ENCODE results near the gene IYD. TPM values are rescaled to one million over a fixed set of nuclear protein-coding genes. Genes with fewer than 3 reads are reported as not detected.

Gene IYD
- total RNA-seq, 2 experiments from 2014 or later, result not detected

DNA sequence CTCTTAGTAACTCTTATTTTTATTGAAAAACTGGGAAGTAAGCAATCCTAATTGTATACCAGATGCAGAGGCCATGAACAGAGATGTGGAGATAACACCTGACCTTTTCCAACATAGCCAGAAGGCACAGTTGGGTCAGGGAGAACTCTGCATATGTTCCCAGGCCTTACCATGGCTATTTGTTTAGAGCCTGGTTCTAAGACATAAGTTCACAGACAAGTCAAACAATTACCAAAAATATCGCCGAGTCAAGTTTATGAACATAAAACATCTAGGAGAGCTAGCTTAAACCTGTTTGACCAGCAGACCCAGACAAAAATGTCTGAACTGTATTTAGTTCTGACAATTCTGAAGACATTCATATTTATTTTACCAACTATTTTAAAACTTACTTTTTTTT is 26.7 kb upstream of the IYD start:
- Histone ChIP-seq H3K9me3 (ENCODE audit: control insufficient read depth in 1 of 2, insufficient read depth in 1 of 2, low read length in 2 of 2) (no peaks in the 10 kb centered on the region), H3K4me1 (ENCODE audit: insufficient read depth, low read length) (no peaks in the 10 kb centered on the region), H3K36me3 (ENCODE audit: insufficient read depth, low read length) (no peaks in the 10 kb centered on the region), H3K4me3 (ENCODE audit: low read length) (no peak overlapping the region), H3K27ac (ENCODE audit: low read depth in 1 of 2, low read length in 2 of 2) (no peak overlapping the region), H3K27me3 (ENCODE audit: control insufficient read depth in 1 of 2, insufficient read depth in 2 of 2, low read length in 2 of 2) (no peaks in the 10 kb centered on the region)
- ChIA-PET CTCF (no interaction called here), POLR2A (no interaction called here)
- Mint-ChIP-seq H3K4me1 (ENCODE audit: low read depth) (no peaks in the 10 kb centered on the region), H3K36me3 (ENCODE audit: low read depth) (no peaks in the 10 kb centered on the region), H3K9me3 (no peaks in the 10 kb centered on the region), H3K27me3 (peaks cover under 1% of the 10 kb centered on the region), H3K4me3 (no peak overlapping the region), H3K27ac (no peak overlapping the region)
- DNase-seq (no peak), ATAC-seq (ENCODE audit: poor library complexity) (no peak)
- intact Hi-C loops (cut with DNase I, micrococcal nuclease), result no loop called here
- TF ChIP-seq, protein P1, sequence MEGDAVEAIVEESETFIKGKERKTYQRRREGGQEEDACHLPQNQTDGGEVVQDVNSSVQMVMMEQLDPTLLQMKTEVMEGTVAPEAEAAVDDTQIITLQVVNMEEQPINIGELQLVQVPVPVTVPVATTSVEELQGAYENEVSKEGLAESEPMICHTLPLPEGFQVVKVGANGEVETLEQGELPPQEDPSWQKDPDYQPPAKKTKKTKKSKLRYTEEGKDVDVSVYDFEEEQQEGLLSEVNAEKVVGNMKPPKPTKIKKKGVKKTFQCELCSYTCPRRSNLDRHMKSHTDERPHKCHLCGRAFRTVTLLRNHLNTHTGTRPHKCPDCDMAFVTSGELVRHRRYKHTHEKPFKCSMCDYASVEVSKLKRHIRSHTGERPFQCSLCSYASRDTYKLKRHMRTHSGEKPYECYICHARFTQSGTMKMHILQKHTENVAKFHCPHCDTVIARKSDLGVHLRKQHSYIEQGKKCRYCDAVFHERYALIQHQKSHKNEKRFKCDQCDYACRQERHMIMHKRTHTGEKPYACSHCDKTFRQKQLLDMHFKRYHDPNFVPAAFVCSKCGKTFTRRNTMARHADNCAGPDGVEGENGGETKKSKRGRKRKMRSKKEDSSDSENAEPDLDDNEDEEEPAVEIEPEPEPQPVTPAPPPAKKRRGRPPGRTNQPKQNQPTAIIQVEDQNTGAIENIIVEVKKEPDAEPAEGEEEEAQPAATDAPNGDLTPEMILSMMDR (IDR thresholded peaks at IDR 0.05), result no peak

DNA sequence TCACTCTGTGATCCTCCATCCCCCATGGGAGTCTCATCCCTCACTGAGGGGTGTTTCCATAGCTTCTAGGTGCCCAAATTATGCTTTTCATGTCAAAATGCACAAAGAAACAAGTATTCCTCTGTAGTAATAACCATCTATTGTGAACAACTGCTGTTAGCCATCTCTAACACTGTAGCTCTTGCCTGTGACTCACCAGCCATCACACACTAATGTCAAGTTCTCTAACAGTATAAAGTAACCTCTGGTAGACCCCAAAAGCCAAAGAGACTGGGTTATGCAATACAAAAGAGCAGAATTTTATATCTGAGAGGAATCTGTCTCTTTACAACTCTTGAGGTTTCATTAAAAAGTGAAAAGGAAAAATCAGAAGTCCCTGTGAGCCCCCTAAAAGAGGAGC is 25.4 kb upstream of the IYD start:
- CTCF ChIA-PET, result no interaction called here
- TF ChIP-seq, protein P1 (IDR thresholded peaks at IDR 0.05), result no peak

DNA sequence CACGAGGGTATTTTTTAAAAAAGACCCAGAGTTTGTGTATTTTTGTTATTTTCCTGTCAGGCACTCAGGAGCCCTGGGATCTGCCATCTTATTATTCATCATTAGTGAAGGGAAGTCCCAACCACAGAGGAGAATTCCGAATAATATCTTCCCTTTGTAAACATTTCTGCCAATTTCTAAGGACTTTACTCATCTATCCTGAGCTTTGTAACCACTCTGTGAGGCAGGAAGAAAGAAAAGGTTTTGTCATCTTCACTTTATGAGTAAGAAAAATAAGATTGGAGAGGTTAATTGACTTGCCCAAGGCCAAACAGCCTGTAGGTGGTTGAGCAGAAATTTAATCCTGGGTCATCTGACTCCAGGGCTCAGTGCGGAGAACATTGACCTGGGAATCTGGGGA is 23.0 kb upstream of the IYD start:
- Histone ChIP-seq H3K36me3 (ENCODE audit: insufficient read depth, low read length) (no peaks in the 10 kb centered on the region), H3K4me3 (ENCODE audit: low read length) (no peak overlapping the region), H3K4me1 (ENCODE audit: insufficient read depth, low read length) (no peaks in the 10 kb centered on the region), H3K27me3 (ENCODE audit: control insufficient read depth in 1 of 2, insufficient read depth in 2 of 2, low read length in 2 of 2) (no peaks in the 10 kb centered on the region), H3K27ac (ENCODE audit: low read depth in 1 of 2, low read length in 2 of 2) (no peak overlapping the region), H3K9me3 (ENCODE audit: control insufficient read depth in 1 of 2, insufficient read depth in 1 of 2, low read length in 2 of 2) (no peaks in the 10 kb centered on the region)
- Mint-ChIP-seq H3K27ac (no peak overlapping the region), H3K27me3 (peaks cover 7% of the 10 kb centered on the region), H3K4me1 (ENCODE audit: low read depth) (no peaks in the 10 kb centered on the region), H3K36me3 (ENCODE audit: low read depth) (no peaks in the 10 kb centered on the region), H3K4me3 (no peak overlapping the region), H3K9me3 (no peaks in the 10 kb centered on the region)
- ChIA-PET CTCF (no interaction called here), POLR2A (no interaction called here)
- intact Hi-C loops (cut with DNase I, micrococcal nuclease), result no loop called here
- DNase-seq (no peak), ATAC-seq (ENCODE audit: poor library complexity) (no peak)
- TF ChIP-seq, protein P1 (IDR thresholded peaks at IDR 0.05), result no peak

More for the DNA sequence above, 25.4 kb upstream of the IYD start:
- DNase-seq (no peak), ATAC-seq (ENCODE audit: poor library complexity) (no peak)
- peaks cover 7% of the 10 kb centered on the region for H3K27me3 Mint-ChIP-seq
- H3K4me1 ChIP-seq (ENCODE audit: insufficient read depth, low read length), result no peaks in the 10 kb centered on the region
- intact Hi-C loops (cut with DNase I, micrococcal nuclease), result no loop called here
- H3K4me3 Mint-ChIP-seq, result no peak overlapping the region
- no peaks in the 10 kb centered on the region for H3K36me3 Mint-ChIP-seq (ENCODE audit: low read depth)
- H3K4me3 ChIP-seq (ENCODE audit: low read length), result no peak overlapping the region
- H3K9me3 ChIP-seq (ENCODE audit: control insufficient read depth in 1 of 2, insufficient read depth in 1 of 2, low read length in 2 of 2), result no peaks in the 10 kb centered on the region
- H3K27ac Mint-ChIP-seq, result no peak overlapping the region
- H3K27me3 ChIP-seq (ENCODE audit: control insufficient read depth in 1 of 2, insufficient read depth in 2 of 2, low read length in 2 of 2), result no peaks in the 10 kb centered on the region
- H3K36me3 ChIP-seq (ENCODE audit: insufficient read depth, low read length), result no peaks in the 10 kb centered on the region
- H3K9me3 Mint-ChIP-seq, result no peaks in the 10 kb centered on the region
- POLR2A ChIA-PET, result no interaction called here
- no peak overlapping the region for H3K27ac ChIP-seq (ENCODE audit: low read depth in 1 of 2, low read length in 2 of 2)
- no peaks in the 10 kb centered on the region for H3K4me1 Mint-ChIP-seq (ENCODE audit: low read depth)

Data from CD4-positive, alpha-beta T cell (primary cell).